ENCODE data around the gene B3GAT1.

The B3GAT1 gene

DNA sequence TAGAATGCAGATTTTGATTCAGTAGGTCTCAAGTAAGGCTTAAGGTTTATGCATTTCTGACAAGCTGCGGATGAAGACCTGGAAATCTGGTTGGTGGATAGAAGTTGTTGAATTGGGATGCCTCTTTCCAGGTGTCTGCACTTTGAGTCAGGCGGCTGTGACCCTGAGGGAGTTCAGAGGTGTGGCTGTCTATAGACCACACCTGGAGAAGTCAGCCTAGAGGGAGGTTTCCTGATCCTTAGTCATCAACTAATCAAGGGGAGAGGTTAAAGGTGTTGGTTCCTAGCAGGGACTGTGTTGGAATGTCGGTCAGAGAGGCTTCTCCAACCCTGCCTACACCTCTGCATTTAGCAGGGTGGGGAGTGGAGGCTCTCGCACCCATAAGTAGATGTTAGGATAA lies 72.3 kb downstream of the B3GAT1 start:
- in situ Hi-C loops (cut with MboI; ENCODE audit: low sequenced_read_pairs) = no loop called here

DNA sequence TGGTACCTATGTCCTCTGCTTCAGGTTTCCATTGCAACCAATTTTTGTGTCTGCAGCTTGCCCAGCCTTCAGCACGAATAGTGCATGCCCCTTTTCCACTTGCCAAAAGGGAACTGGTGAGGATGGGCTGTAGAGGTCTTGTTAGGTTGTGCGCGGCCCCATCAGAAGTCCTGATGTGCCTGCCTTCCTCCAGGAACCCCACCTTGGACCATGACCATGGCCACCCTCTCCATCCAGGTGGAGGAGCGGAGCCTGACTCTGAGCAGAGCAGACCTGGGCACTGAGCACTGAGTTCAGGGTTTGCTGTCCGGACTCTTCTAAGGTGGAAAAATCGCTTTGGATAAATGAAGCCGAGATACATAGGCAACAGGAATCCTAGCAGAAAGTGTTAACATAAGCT lies 73.4 kb downstream of the B3GAT1 start:
- in situ Hi-C loops (cut with MboI; ENCODE audit: low sequenced_read_pairs) = no loop called here

DNA sequence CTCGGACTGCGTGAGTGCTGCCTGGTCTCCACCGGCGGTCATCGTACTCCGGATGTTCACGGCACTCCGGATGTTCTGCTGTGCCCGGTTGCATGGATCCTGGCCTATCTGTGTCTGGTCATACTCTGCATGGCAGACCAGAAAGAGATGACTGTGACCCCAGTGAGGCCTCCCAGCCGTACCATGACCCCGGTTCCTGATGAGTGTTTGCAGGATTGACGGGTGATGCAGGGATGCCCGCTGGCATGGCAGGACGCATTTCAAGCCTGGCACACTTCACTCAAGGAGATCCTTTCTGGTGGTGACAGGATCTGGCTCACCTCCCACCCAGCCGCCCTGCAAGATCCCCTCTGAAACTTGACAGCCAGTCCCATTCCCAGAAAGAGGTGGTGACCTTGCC lies 74.0 kb downstream of the B3GAT1 start:
- in situ Hi-C loops (cut with MboI; ENCODE audit: low sequenced_read_pairs) = no loop called here

DNA sequence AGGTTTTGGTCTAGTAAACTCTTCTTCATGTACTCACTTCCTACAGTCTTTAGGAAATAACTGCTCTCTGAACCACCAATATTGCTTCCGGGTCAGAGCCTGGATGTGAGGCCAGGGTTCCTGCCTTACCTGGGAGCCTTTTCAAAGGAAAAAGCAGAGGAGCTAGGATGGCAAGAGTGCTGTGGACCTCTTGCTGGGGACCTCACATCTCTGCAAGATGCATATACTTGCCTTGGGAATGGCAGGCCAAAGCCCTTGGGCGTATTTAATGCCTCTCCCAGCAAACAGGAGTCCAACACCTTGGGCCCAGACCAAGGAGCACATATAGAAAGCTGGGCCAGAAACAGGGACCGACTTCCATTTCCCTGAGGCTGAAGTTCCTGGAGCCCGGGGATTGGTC lies 75.0 kb downstream of the B3GAT1 start:
- in situ Hi-C loops (cut with MboI; ENCODE audit: low sequenced_read_pairs) = no loop called here

DNA sequence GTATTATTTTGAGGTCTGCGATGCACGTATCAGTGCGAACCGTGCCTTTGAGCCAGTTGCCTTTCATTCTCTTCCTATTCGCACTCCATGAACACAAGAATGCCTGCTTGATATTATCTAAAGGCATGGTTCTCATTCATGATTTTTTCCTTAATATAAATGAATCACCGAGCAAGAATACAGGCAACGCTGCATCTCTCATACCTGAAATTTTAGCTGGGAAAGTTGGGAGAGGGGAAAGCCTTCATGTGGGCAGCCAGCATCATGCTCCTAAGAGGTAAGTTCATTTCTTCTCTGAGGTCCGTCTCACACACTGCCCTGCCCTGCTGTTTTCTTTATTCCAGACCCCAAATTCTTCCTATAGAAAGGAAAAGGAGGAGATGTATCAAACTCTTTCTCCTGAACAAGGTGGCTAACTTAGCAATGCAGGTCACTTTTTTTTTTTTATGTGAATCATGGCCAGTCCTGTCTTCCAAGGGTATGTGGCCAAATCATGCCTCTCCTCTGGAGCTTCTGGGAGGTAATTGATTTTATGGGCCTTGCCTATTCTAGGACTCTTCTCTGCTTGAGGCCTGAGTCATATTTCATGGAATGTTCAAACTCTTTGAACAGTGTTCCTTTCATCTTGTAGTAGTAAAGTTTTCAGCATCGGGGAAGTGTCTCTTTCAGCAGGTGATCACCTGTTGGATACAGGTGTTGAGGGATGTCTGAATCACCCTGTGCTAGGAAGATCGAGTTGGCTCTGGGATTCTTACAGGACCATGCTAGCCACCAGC lies 77.1 kb downstream of the B3GAT1 start:
- in situ Hi-C loops (cut with MboI; ENCODE audit: low sequenced_read_pairs) = no loop called here

DNA sequence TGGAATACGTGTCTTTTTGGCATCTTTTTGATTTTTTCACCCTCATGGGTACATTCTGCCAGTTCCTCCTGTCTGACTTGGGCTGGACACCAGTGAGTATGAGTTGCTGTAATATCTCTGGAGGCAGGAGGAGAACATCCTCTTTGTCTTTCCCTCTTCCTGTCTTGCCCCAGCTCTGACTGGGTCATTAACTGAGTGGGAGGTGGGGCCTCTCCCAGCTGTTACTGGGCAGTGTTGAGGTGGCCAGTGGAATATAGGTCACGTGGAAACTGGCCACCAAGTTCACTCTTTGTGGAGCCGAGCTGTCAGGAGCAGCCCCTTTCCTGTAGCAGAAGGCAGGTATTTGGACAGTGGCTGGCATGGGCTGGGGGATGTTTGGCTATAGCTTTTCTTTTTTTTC lies 78.1 kb downstream of the B3GAT1 start:
- in situ Hi-C loops (cut with MboI; ENCODE audit: low sequenced_read_pairs) = no loop called here

DNA sequence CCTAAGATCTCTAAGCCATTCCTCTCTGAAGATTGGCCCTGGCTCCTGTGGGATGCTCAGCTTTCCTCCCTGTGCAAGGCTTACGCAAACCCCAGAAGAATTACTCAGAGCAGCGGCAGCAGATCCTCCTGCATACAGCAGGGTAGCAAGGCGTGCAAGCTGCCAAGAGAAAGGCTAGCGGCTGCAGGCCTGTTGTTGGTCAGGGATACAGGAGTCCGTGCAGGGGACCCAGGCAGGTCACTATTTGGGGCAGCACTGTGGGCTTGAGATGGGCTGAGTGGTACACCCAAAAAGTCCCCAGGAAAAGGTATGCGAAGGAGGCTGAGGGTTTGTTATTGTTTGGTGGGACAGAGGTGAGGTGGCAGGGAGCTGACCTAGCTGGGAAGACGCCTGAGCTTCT lies 78.7 kb downstream of the B3GAT1 start:
- in situ Hi-C loops (cut with MboI; ENCODE audit: low sequenced_read_pairs) = no loop called here

DNA sequence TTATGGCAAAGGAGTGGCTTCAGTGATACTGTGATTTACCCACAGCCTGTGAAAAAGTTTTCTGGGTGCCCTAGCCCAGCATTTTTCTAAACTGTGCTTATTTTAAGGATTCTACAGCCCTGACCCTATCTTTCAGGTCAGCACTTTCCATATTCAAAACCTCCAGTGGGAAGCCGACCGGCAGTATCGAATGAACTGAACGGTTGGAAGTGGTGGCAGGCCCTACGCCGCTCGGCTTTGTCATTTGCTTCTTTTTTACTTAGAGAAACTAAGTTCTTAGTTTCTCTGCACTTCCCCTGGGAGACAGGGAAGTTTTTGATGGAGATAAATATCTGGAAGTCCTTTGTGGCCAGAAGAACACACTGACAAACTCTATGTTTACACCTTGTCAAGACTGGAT lies 79.3 kb downstream of the B3GAT1 start:
- in situ Hi-C loops (cut with MboI; ENCODE audit: low sequenced_read_pairs) = no loop called here

DNA sequence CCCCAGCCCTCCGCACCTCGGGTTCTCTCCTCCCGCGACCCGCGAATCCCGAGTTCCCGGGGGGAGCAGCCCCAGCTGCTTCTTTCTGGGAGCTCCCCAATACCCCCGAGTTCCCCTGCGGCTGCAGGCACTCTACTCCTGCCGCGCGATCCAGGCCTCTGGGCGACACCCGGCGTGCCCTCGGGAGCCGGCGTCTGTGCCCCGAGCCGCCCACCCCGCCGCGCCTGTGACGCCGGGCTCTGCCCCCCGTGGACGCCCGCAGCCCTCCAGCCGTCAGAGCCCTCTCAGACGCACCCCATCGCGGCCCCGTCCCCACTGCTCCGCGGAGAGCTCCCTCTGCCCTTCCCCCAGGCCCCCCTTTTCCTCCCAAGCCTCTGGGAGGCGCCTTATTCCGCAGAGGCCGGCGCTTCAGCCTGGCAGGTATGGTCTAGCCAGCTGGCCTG lies 79.8 kb downstream of the B3GAT1 start:
- in situ Hi-C loops (cut with MboI; ENCODE audit: low sequenced_read_pairs) = no loop called here

DNA sequence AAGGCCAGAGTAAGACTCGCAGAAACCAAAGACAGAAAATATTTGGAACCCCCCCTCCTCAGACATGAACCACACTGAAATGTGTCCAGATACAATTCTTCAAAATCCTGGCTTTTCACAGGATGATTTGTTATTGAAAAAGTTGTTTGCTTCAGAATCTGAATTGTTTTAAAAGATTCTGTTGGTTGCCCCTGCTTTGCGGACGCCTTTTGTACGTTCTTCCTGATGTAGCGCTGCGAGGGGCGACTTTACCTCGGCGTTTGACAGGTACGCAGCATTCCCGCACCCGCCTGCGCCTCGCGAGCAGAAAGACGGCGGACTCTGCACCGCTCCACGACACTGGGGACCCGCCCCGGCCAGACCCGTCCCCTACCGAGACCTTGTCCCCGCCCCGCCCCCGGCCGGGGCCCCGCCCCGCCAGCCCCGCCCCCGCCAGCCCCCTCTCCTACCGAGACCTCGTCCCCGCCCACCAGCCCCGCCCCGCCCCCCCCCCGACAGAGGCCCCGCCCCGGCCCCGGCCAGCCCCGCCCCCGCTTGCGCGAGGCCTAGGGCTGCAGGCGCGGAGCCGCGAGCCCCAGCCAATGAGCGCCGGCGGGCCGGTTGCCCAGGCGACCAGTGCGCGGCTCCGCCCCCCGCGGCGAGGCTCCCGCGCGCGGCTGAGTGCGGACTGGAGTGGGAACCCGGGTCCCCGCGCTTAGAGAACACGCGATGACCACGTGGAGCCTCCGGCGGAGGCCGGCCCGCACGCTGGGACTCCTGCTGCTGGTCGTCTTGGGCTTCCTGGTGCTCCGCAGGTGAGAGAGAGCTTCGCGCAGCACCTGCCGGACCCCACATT lies 80.5 kb downstream of the B3GAT1 start, which contains the start of gene GLB1L2:
TSS of gene GLB1L2 (plus strand) at position 635 of the 835 bp plus-strand sequence. CDS start at position 709, 74 bp downstream.
- in situ Hi-C loops (cut with MboI; ENCODE audit: low sequenced_read_pairs) = no loop called here

DNA sequence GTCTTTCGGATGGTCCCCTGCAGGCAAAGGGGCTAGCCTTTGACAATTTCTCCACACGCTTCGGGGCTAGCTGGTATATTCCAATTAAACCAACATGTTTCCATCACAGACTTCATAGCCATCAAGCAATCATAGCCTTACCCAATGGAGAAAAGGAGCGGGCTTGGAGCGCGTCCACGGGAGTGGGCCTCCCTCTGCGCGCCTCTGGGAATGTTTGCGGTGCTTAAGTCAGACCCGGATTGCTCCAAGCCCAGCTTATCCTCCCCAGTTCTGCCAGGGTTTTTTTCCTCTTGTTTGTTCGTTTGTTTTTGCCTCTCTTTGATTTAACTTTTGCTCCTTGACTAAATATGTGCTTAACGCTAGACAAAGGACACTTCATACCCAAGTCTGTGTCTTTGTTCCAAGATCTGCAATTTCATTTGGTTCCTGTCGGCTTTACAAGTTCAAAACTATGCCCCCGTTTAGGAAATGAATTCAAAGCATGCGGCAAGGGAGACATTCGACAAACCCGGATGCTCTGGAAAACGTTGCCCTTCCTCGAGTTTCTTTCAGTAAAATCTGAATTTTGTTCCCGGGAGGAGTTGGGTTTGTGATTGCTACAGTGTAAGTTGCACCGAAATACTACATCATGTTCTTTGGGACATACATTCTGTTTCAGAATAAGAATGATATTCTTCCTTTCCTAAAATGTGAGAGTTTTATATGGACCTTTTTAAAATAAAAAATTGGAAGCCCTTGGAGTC lies 81.3 kb downstream of the B3GAT1 start:
- in situ Hi-C loops (cut with MboI; ENCODE audit: low sequenced_read_pairs) = no loop called here
